HG03460 (cell line): Measurements from ENCODE around the gene PODXL2.
"Not testable (repeated sequence)": the region's sequence is repeated elsewhere in the genome, so short reads cannot be mapped to it uniquely, and the experiment has no call there.

Experiments
- ATAC-seq: cut with Tn5 transposase; IDR thresholded peaks from one replicate; pipeline ENCODE4 v1.9.1; 2021; ENCODE audit not compliant: unreplicated experiment

The PODXL2 gene

DNA sequence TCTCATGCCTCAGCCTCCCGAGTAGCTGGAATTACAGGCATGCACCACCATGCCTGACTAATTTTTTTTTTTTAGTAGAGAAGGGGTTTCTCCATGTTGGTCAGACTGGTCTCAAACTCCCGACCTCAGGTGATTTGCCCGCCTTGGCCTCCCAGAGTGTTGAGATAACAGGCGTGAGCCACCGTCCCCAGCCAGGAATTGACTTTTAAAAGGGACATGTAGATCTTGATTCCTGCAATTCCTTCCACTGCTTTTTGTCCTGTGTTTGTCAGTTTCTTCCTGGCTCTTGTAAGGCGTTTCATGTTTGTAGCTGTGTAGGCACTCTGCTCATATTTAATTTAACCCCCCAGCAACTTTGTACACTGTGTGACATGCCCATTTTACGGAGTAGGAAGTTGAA, 23.4 kb upstream of the PODXL2 start:
- not testable (repeated sequence) for ATAC-seq

- ATAC-seq, result no peak
These were observed 22.7 kb upstream of the PODXL2 start for GRCh38 chr3:127606086-127606805.

DNA sequence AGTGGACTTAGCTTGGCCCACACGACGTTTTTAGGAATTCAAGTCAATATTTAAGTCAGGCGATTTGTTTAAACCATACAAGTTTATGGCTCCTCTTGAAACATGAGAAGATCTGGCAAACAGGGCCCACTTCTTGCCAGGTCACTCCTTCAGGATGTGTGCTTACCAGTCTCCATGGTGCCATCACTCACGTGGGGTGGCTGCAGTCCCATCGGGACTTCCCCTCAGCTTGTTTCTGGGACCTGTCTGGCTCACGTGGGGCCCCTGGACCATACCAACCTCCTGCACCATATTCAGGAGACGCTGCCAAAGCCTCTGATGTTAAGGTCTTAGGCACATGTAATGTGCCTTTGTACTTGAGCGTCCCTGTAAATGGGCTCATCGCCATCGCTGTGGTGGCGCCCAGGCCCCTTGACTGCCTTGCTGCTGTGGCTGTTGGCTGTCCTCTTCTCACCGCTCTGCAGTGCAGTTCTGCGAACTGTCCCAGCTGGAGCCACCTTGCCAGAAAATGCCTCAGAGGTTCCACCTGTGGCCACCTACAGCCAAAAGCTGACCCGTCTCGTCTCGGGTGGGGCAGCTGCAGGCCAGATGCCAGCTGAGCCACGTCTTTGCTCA, 21.9 kb upstream of the PODXL2 start:
- no peak for ATAC-seq

- ATAC-seq, result no peak
These were observed 21.2 kb upstream of the PODXL2 start for GRCh38 chr3:127607675-127608361.

- ATAC-seq, result no peak
These were observed 20.6 kb upstream of the PODXL2 start for GRCh38 chr3:127608362-127608718.

DNA sequence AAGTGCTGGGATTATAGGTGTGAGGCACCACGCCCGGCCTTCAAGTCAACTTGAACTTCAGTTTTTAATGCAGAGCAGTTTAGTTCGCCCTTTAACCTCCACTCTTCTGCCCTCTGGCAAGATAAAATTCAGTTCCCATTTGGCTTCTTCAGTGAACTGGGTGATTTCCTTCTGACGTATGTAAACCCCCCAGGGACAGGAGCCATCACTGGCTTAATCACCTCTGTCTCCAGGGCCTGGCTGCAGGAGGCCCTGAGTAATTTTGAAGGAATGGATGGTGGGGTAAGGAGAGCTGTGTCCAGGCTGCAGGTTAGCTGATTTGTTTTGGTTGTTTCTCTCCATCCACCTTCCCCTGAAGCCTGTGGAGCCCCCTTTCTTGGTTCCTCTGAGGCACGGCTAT, 18.9 kb upstream of the PODXL2 start:
- ATAC-seq, result no peak

DNA sequence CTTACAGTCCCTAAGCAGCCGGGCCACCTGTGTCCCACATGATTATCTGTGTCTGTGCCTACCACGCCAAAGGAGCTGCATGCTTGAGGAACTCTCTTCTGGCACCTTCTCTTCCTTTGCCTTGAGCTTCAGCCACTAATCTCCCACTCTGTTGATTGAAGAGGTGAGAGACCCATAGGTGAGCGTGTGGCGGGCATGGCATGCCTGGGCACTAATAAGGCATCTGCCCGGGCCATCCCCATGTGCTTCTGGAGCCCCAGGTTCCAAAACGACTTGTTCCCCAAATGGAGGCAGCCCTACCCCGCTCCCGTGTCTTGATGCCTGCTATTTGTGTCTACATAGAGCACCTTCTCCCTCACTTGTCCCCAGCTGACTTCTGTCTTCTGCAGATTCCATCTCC, 17.7 kb upstream of the PODXL2 start:
- no peak for ATAC-seq

- no peak for ATAC-seq
These were observed 16.0 kb upstream of the PODXL2 start for GRCh38 chr3:127612966-127613365.

- ATAC-seq, result no peak
These were observed 15.6 kb upstream of the PODXL2 start for GRCh38 chr3:127613406-127613805.

GRCh38 chr3:127614928-127615589, 13.9 kb upstream of the PODXL2 start:
- ATAC-seq, result no peak

- ATAC-seq, result no peak
These were observed 13.2 kb upstream of the PODXL2 start for GRCh38 chr3:127615631-127616305.

DNA sequence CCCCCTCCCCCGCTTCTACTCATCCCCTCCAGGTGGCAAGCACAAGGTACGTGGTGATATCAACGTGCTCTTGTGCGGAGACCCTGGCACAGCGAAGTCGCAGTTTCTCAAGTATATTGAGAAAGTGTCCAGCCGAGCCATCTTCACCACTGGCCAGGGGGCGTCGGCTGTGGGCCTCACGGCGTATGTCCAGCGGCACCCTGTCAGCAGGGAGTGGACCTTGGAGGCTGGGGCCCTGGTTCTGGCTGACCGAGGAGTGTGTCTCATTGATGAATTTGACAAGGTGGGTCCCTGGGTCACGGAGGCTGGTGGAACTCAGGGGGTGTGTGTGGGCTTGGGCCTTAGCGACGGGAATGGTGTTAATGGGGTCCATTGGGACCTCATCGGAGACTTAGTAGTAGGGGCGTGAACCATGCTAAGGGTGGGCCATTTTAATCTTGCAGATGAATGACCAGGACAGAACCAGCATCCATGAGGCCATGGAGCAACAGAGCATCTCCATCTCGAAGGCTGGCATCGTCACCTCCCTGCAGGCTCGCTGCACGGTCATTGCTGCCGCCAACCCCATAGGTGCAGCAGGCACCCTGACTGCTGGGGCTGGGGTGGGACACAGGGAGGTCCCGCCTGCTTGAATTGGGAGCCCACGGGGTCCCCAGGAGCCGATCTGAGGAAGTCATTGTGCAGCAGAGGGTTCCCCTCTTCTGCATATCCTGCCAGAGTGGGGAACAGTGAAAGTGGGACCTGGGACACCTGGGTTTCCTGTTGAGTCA, 12.0 kb upstream of the PODXL2 start:
- ATAC-seq, result no peak

DNA sequence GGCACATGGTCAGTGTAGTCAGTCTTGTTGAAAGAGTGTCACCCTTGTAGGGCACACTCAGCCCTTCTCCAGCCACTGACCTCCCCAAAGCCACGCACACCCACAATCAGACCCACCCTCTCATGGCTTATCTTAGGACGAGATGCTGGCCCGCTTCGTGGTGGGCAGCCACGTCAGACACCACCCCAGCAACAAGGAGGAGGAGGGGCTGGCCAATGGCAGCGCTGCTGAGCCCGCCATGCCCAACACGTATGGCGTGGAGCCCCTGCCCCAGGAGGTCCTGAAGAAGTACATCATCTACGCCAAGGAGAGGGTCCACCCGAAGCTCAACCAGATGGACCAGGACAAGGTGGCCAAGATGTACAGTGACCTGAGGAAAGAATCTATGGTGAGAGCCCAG, 10.1 kb upstream of the PODXL2 start:
- no peak for ATAC-seq

- ATAC-seq, result no peak
These were observed 8.2 kb upstream of the PODXL2 start for GRCh38 chr3:127620637-127621375.

- no peak for ATAC-seq
These were observed 7.0 kb upstream of the PODXL2 start for GRCh38 chr3:127622031-127622430.

- no peak for ATAC-seq
These were observed 6.0 kb upstream of the PODXL2 start for GRCh38 chr3:127622772-127623576.

DNA sequence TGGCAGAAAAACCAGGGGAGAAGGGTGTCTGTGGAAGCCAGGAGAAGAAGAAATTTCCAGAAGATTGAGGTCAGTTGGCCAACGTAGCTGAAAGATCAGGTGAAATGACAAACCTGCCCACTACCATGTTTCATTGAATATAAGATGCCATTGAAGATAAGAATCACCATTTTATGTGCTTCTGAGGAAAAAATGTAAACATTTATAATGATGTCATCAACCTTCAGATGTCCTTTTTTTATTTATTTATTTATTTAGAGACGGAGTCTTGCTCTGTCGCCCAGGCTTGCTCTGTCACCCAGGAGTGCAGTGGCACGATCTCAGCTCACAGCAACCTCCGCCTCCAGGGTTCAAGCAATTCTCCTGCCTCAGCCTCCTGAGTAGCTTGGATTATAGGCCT, 4.9 kb upstream of the PODXL2 start:
- ATAC-seq, result no peak

- ATAC-seq, result no peak
These were observed 3.2 kb upstream of the PODXL2 start for GRCh38 chr3:127625821-127626220.

DNA sequence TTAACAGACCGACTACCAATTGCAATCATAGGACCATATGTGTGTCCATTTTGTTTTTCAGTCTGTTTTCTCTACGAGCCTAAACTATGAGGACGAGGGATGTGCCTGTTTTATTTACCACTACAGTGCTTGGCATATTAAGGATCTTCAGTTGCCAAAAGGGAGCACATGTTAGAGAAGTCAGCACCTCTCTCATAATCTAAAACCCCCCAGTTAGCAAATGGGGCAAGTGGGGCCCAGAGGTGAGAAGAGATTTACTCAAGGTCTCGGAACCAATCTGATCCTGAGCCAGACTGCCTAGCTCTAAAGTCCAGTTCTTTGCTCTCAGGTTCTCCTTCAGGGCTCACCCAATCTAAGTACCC, 578 bp upstream of the PODXL2 start:
- ATAC-seq, result no peak
